Lung (tissue), 12 donors: ENCODE results near the gene SCYL3. TPM values are rescaled to one million over a fixed set of nuclear protein-coding genes. Genes with fewer than 3 reads are reported as not detected.

Source experiments
- ATAC-seq: fragments of 200-7000 bp; cut with Tn5 transposase; one replicate; pipeline ENCODE4 v1.9.1; 2020; ENCODE audit warnings: moderate number of reproducible peaks; ENCODE audit not compliant: insufficient read depth, low FRiP score
- DNase-seq, 3 donors: peaks; one replicate each; pipeline ENCODE4 v3.0.0-alpha.2; 2013 to 2017
- H3K27ac ChIP-seq, 2 donors: one replicate each; pipeline ENCODE4 v1.5.1; 2013; ENCODE audit warnings: mild to moderate bottlenecking in 2 of 2, moderate library complexity in 2 of 2, control low read depth in 1 of 2, inconsistent platforms in 1 of 2, low read depth in 1 of 2, low read length in 1 of 2
- H3K27me3 ChIP-seq, 3 donors: one replicate each; pipeline ENCODE4 v1.5.1; 2013; ENCODE audit warnings: low read length in 2 of 3; ENCODE audit not compliant: control insufficient read depth in 3 of 3, insufficient read depth in 3 of 3
- H3K36me3 ChIP-seq, 4 donors: one replicate each; pipeline ENCODE4 v1.5.1; 2013; ENCODE audit warnings: low read length in 4 of 4, mild to moderate bottlenecking in 1 of 4, moderate library complexity in 1 of 4; ENCODE audit not compliant: control insufficient read depth in 4 of 4, insufficient read depth in 4 of 4
- H3K4me1 ChIP-seq, 5 donors: one replicate each; pipeline ENCODE4 v1.5.1; 2013; ENCODE audit warnings: low read length in 5 of 5, mild to moderate bottlenecking in 2 of 5, moderate library complexity in 1 of 5; ENCODE audit not compliant: control insufficient read depth in 5 of 5, insufficient read depth in 5 of 5
- H3K4me3 ChIP-seq: one replicate; pipeline ENCODE4 v1.5.1; 2013; ENCODE audit warnings: mild to moderate bottlenecking, control low read depth, moderate library complexity
- H3K9ac ChIP-seq, 2 donors: one replicate each; pipeline ENCODE4 v1.5.1; 2013; ENCODE audit warnings: low read length in 2 of 2, control low read depth in 1 of 2; ENCODE audit not compliant: insufficient read depth in 1 of 2
- H3K9me3 ChIP-seq, 4 donors: one replicate each; pipeline ENCODE4 v1.5.1; 2013; ENCODE audit warnings: low read length in 3 of 4, mild to moderate bottlenecking in 1 of 4, moderate library complexity in 1 of 4; ENCODE audit not compliant: control insufficient read depth in 4 of 4, insufficient read depth in 3 of 4
- WGBS, 2 donors: extraction: QIAGEN DNeasy Blood & Tissue Kit; methylation state at CpG; one replicate each; pipeline ENCODE4 v1.1.7; 2013; 5-methylcytosine and 5-hydroxymethylcytosine counted together
- polyA plus RNA-seq, 2 donors: library from polyadenylated mRNA; stranded (reverse); fragments of 200-250 nt; gene quantifications; one replicate each; pipeline ENCODE4 v1.2.1, GENCODE V29; 2013
- total RNA-seq, 2 donors: library from RNA; depleted of rRNA in 1 of 2; stranded (reverse); fragments of >200 nt in 1 of 2; gene quantifications; one replicate each; pipeline ENCODE4 v1.2.1, GENCODE V29; 2014 to 2021
- TF ChIP-seq, protein P1 (sequence below): IDR thresholded peaks from 2 replicates; pipeline ENCODE4 v1.5.1; 2012; ENCODE audit warnings: mild to moderate bottlenecking; ENCODE audit errors: control extremely low read depth, extremely low read depth
- donor health status: control.
- donor health status: control.
- donor health status: Bipolar disorder and iron deficiency.
- donor health status: healthy.
- donor health status: DM: yes; HTN: yes; CAD: no.

SCYL3 gene
- total and polyA plus RNA-seq, 4 donors, result 3.8 to 16.0 (median 7.6) TPM

DNA sequence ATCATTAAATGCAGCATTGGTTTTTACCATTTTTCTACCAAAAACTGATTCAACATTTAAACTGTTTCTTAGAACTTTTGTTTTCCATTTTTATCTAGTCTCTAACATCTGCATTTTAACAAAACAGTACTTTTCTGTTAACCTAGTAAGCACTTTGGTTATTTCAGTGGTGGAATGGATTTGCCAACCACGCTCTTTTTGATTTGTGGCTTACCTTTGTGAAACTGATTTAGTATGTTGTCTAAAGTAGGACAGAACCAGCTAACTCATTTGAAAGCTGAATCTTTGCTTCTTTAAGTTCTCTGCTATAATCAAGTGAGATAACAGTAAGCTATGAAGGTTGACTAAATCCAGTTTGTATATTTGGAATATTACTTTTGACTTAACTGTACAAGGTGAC is 57.5 kb downstream of the SCYL3 start:
- 98% methylated on average over 1 of the region's 1 CpG for WGBS, 2 donors
- ATAC-seq (no peak), DNase-seq (no peak)
- H3K9ac ChIP-seq, result no peak overlapping the region
- H3K27me3 ChIP-seq, result no peaks in the 10 kb centered on the region
- TF ChIP-seq, protein P1, sequence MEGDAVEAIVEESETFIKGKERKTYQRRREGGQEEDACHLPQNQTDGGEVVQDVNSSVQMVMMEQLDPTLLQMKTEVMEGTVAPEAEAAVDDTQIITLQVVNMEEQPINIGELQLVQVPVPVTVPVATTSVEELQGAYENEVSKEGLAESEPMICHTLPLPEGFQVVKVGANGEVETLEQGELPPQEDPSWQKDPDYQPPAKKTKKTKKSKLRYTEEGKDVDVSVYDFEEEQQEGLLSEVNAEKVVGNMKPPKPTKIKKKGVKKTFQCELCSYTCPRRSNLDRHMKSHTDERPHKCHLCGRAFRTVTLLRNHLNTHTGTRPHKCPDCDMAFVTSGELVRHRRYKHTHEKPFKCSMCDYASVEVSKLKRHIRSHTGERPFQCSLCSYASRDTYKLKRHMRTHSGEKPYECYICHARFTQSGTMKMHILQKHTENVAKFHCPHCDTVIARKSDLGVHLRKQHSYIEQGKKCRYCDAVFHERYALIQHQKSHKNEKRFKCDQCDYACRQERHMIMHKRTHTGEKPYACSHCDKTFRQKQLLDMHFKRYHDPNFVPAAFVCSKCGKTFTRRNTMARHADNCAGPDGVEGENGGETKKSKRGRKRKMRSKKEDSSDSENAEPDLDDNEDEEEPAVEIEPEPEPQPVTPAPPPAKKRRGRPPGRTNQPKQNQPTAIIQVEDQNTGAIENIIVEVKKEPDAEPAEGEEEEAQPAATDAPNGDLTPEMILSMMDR, result no peak
- peaks cover 0 to 23% (median 17%) of the 10 kb centered on the region in 4 donors for H3K36me3 ChIP-seq
- peaks cover 0 to 3% (median 0%) of the 10 kb centered on the region in 4 donors for H3K9me3 ChIP-seq
- no peak overlapping the region for H3K4me3 ChIP-seq
- no peak overlapping the region for H3K27ac ChIP-seq
- H3K4me1 ChIP-seq, result no peaks in the 10 kb centered on the region

DNA sequence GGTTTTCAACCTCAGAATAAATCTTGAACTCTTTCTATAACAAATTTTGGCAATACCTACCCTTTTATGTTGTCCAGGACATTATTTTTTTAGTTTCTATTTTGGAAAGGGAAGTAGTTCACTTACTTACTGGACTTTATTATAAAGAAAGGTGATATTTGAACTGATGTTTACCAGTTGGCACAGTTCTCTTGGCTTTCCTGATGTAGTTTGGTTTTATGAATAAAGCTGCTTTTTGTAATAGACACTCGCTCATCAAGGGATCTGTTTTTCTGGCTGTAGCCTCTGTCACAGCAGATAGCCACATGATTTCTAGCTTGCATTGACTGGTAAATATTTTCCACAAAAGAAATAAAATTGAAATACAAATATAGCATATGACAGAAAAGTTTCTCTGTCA is 58.0 kb downstream of the SCYL3 start:
- H3K27me3 ChIP-seq, result no peaks in the 10 kb centered on the region
- no peak for DNase-seq
- ATAC-seq, result no peak
- H3K9me3 ChIP-seq, result peaks cover 0 to under 1% (median 0%) of the 10 kb centered on the region in 4 donors
- peaks cover 0 to 18% (median 15%) of the 10 kb centered on the region in 4 donors for H3K36me3 ChIP-seq
- H3K4me1 ChIP-seq, result no peaks in the 10 kb centered on the region
- H3K27ac ChIP-seq, result no peak overlapping the region
- H3K9ac ChIP-seq, result no peak overlapping the region
- 82 to 90% methylated on average over 1 of the region's 1 CpG for WGBS, 2 donors
- TF ChIP-seq, protein P1, result no peak
- H3K4me3 ChIP-seq, result no peak overlapping the region

DNA sequence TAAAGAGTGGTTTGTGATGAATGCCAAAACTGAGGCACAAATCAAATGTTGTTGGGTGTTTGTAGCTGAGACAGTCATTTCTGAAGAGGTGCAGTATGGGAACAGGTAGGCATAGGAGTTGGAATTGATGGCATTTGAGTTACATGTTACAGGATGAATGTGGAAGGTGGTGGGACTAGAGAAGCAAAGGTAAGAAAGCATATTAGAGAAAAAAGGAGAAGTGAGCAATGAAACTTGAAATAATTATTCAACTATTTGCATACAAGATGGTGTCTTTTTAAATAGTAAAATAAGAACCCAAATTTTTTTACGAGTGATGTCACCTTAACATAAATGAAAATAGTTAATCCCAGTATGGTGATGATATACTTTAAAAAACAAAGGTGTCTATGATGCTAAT is 58.8 kb downstream of the SCYL3 start:
- Histone ChIP-seq H3K9ac (no peak overlapping the region), H3K9me3 (no peaks in the 10 kb centered on the region), H3K27me3 (no peaks in the 10 kb centered on the region), H3K4me1 (no peaks in the 10 kb centered on the region), H3K36me3 (peaks cover 0 to 22% (median 15%) of the 10 kb centered on the region in 4 donors), H3K27ac (no peak overlapping the region), H3K4me3 (no peak overlapping the region)
- DNase-seq, result no peak
- WGBS, 2 donors, result 98 to 100% methylated on average over 1 of the region's 1 CpG
- TF ChIP-seq, protein P1, result no peak
- ATAC-seq, result no peak
